Measurements from ENCODE around the gene POLD4.
"Not testable (repeated sequence)": the region's sequence is repeated elsewhere in the genome, so short reads cannot be mapped to it uniquely, and the experiment has no call there.

POLD4 gene

GRCh38 chr11:67322049-67322448 lies 31.3 kb downstream of the POLD4 start:
- no peak for TF ChIP-seq CTCF (IDR thresholded peaks at IDR 0.05; ENCODE audit: low read depth, low read length, missing control alignments)
- DNase-seq (ENCODE audit: extremely low read depth, low read depth) = no peak

GRCh38 chr11:67321313-67321871 lies 32.0 kb downstream of the POLD4 start:
- H3K4me3 ChIP-seq (replicated peaks; ENCODE audit: low read depth, low read length) = no peak overlapping the region
- DNase-seq (ENCODE audit: extremely low read depth, low read depth) = no peak
- TF ChIP-seq CTCF (IDR thresholded peaks at IDR 0.05; ENCODE audit: low read depth, low read length, missing control alignments) = no peak

More at GRCh38 chr11:67322049-67322448, 31.3 kb downstream of the POLD4 start:
- no peak overlapping the region for H3K4me3 ChIP-seq (replicated peaks; ENCODE audit: low read depth, low read length)

- DNase-seq (ENCODE audit: extremely low read depth, low read depth) = no peak
Measured at GRCh38 chr11:67320691-67321090, 32.7 kb downstream of the POLD4 start.

GRCh38 chr11:67320011-67320410 lies 33.3 kb downstream of the POLD4 start:
- DNase-seq (ENCODE audit: extremely low read depth, low read depth) = no peak

More at GRCh38 chr11:67320691-67321090, 32.7 kb downstream of the POLD4 start:
- TF ChIP-seq CTCF (IDR thresholded peaks at IDR 0.05; ENCODE audit: low read depth, low read length, missing control alignments) = no peak
- no peak overlapping the region for H3K4me3 ChIP-seq (replicated peaks; ENCODE audit: low read depth, low read length)

GRCh38 chr11:67318876-67319275 lies 34.5 kb downstream of the POLD4 start:
- DNase-seq (ENCODE audit: extremely low read depth, low read depth) = not testable (repeated sequence)
- peak overlapping the region; percentile 88; the same call in 1 of the 2 replicates for H3K4me3 ChIP-seq (replicated peaks; ENCODE audit: low read depth, low read length)

More at GRCh38 chr11:67320011-67320410, 33.3 kb downstream of the POLD4 start:
- H3K4me3 ChIP-seq (replicated peaks; ENCODE audit: low read depth, low read length) = no peak overlapping the region
- TF ChIP-seq CTCF (IDR thresholded peaks at IDR 0.05; ENCODE audit: low read depth, low read length, missing control alignments) = no peak

GRCh38 chr11:67317888-67318555 lies 35.3 kb downstream of the POLD4 start:
- TF ChIP-seq CTCF (IDR thresholded peaks at IDR 0.05; ENCODE audit: low read depth, low read length, missing control alignments) = no peak
- no peak for DNase-seq (ENCODE audit: extremely low read depth, low read depth)
- peak overlapping the region; percentile 88 for H3K4me3 ChIP-seq (replicated peaks; ENCODE audit: low read depth, low read length)

- peak; percentile 87 for DNase-seq (ENCODE audit: extremely low read depth, low read depth)
- peak overlapping the region; percentile 88 for H3K4me3 ChIP-seq (replicated peaks; ENCODE audit: low read depth, low read length)
- TF ChIP-seq CTCF (IDR thresholded peaks at IDR 0.05; ENCODE audit: low read depth, low read length, missing control alignments) = peak; percentile 89
Measured at GRCh38 chr11:67317205-67317887, 36.0 kb downstream of the POLD4 start.

Data from HFF-Myc (cell line).